HepG2 (cell line): ENCODE measurements around the gene ANKRD39. TPM values are rescaled to one million over a fixed set of nuclear protein-coding genes. Genes with fewer than 3 reads are reported as not detected.

Experiments
- ATF7-NPFF ChIP-seq: sonication (generic); formaldehyde crosslinking; IDR thresholded peaks from 2 replicates; pipeline ENCODE4 v1.8.1; 2023; ENCODE audit warnings: mild to moderate bottlenecking, low read depth, missing genetic modification reagents, moderate library complexity
- ISX ChIP-seq: sonication (generic); formaldehyde crosslinking; conservative IDR thresholded peaks from 2 replicates; pipeline ENCODE4 v1.5.0; 2020; ENCODE audit warnings: missing genetic modification reagents
- KLF13 ChIP-seq: sonication (generic); formaldehyde crosslinking; IDR thresholded peaks from 2 replicates; pipeline ENCODE4 v1.4.0; 2020; ENCODE audit warnings: mild to moderate bottlenecking, missing genetic modification reagents
- PITX1 ChIP-seq: sonication (generic); formaldehyde crosslinking; IDR thresholded peaks from 2 replicates; pipeline ENCODE4 v1.5.1; 2020; ENCODE audit warnings: mild to moderate bottlenecking, missing genetic modification reagents
- RFXANK ChIP-seq: IDR thresholded peaks from 2 replicates; pipeline ENCODE4 v1.6.1; 2016
- SYNCRIP ChIP-seq: fragments of 200-400 bp; formaldehyde crosslinking; IDR thresholded peaks from 2 replicates; pipeline ENCODE4 v1.6.1; 2018; ENCODE audit warnings: mild to moderate bottlenecking, low read depth, low read length; ENCODE audit not compliant: insufficient read depth
- ZNF230 ChIP-seq: sonication (generic); formaldehyde crosslinking; IDR thresholded peaks from 2 replicates; pipeline ENCODE4 v1.4.0; 2020; ENCODE audit warnings: mild to moderate bottlenecking, missing genetic modification reagents
- ZNF572 ChIP-seq: sonication (generic); formaldehyde crosslinking; IDR thresholded peaks from 2 replicates; pipeline ENCODE4 v1.5.1; 2020; ENCODE audit warnings: mild to moderate bottlenecking, missing genetic modification reagents
- ZNF644 ChIP-seq: IDR thresholded peaks from 2 replicates; pipeline ENCODE4 v1.6.1; 2016; ENCODE audit warnings: low read depth
- ZNF766 ChIP-seq: sonication (generic); formaldehyde crosslinking; IDR thresholded peaks from 2 replicates; pipeline ENCODE4 v1.5.0; 2020; ENCODE audit warnings: missing genetic modification reagents, borderline replicate concordance
- polyA plus RNA-seq, 8 experiments: library from polyadenylated mRNA; depleted of rRNA in 3 of 8; stranded (reverse) in 7 of 8; unstranded in 1 of 8; fragments of >200 nt; fragmentation: Illumina TruSeq in 4 of 8; extraction: Trizol in 4 of 8; gene quantifications; 2 replicates each; pipeline versions ENCODE4 v1.2.1 to v1.2.3, GENCODE V29; 2011 to 2016; ENCODE audit warnings: low read depth in 4 of 8, missing spikeins in 1 of 8, mixed read lengths in 1 of 8; ENCODE audit not compliant: insufficient read depth in 1 of 8
- total RNA-seq, 5 experiments: library from RNA; depleted of rRNA; stranded (reverse); fragments of >200 nt; fragmentation: Illumina TruSeq; extraction: Trizol; gene quantifications; 2 replicates each; pipeline ENCODE4 v1.2.3, GENCODE V29; 2016; ENCODE audit warnings: low read depth in 1 of 5
- TF ChIP-seq, protein P1 (sequence below): sonication (generic); formaldehyde crosslinking; IDR thresholded peaks from 2 replicates; pipeline ENCODE4 v1.5.0; 2020; ENCODE audit warnings: missing genetic modification reagents
- TF ChIP-seq, protein P2 (sequence below): sonication (generic); formaldehyde crosslinking; IDR thresholded peaks from 2 replicates; pipeline ENCODE4 v1.4.0; 2020; ENCODE audit warnings: missing genetic modification reagents
- TF ChIP-seq, protein P3 (sequence below): sonication (generic); formaldehyde crosslinking; IDR thresholded peaks from 2 replicates; pipeline ENCODE4 v1.9.0; 2021; ENCODE audit warnings: missing genetic modification reagents, borderline replicate concordance
- TF ChIP-seq, protein P4 (sequence below): sonication (generic); formaldehyde crosslinking; IDR thresholded peaks from 2 replicates; pipeline ENCODE4 v1.5.1; 2020; ENCODE audit warnings: missing genetic modification reagents, mild to moderate bottlenecking, borderline replicate concordance
- TF ChIP-seq, protein P5 (sequence below): IDR thresholded peaks from 2 replicates; pipeline ENCODE4 v1.6.1; 2016; ENCODE audit warnings: missing genetic modification reagents, missing compliant biosample characterization
- TF ChIP-seq, protein P6 (sequence below): sonication (generic); formaldehyde crosslinking; IDR thresholded peaks from 2 replicates; pipeline ENCODE4 v1.5.1; 2020; ENCODE audit warnings: missing genetic modification reagents, mild to moderate bottlenecking, borderline replicate concordance
- TF ChIP-seq, protein P7 (sequence below): IDR thresholded peaks from 2 replicates; pipeline ENCODE4 v1.6.1; 2016; ENCODE audit warnings: low read depth, control low read depth

Gene ANKRD39
- total and polyA plus RNA-seq, 2 of the 13 experiments (the other 11 are each of a cell fraction or from before 2014, with no cell fraction given): 23.2 to 24.8 TPM

DNA sequence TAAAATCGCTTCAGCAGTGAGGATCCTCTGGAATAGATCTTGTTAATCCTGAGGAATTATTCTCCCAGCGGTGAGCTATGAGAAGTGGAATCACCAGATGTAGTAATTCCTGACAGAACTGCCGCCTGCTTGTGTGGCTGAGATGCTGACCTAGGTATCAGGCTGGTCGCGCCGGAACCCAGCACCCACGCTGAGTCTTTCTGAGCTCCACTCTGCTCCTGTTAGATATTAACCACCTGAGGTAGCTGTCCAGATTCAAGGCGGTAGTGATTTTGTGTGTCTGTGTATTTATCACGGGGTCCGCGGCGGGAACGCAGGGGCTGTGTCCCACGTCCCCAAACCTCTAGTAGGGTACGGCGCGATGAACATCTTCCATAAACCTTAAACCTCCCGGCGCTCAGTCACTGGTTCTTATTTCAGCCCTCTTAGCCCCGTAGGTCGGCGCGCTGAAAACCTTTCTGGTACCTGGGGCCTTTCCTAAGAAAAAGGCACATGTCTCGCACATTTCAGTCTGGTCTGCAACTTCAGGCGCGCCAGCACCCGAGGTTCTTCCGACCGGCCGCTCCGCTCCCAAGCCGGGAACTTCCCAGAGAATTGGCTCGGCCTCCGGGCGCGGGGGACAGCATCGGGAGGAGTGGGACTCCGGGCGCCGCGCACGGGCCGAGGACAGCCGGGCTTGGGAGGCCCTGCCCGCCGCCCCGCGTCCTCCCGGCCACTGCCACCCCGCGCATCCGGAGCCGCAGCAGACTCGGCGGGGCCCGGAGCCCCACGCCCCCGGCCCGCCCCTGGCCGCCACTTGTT, 42.3 kb downstream of the ANKRD39 start (continued):
- peak; percentile 92; the same call in 1 of the 2 replicates for TF ChIP-seq ZNF230 (CRISPR knock-in tag)
- peak; percentile 85 for TF ChIP-seq ISX (CRISPR knock-in tag)
- TF ChIP-seq RFXANK (CRISPR knock-in tag): no peak
- TF ChIP-seq, protein P1, sequence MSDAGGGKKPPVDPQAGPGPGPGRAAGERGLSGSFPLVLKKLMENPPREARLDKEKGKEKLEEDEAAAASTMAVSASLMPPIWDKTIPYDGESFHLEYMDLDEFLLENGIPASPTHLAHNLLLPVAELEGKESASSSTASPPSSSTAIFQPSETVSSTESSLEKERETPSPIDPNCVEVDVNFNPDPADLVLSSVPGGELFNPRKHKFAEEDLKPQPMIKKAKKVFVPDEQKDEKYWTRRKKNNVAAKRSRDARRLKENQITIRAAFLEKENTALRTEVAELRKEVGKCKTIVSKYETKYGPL (CRISPR knock-in tag): 0 out of 2 replicates have a peak, but pooled peaks have one; percentile 11
- no peak for TF ChIP-seq KLF13 (CRISPR knock-in tag)
- TF ChIP-seq ZNF572 (CRISPR knock-in tag): no peak
- TF ChIP-seq, protein P2, sequence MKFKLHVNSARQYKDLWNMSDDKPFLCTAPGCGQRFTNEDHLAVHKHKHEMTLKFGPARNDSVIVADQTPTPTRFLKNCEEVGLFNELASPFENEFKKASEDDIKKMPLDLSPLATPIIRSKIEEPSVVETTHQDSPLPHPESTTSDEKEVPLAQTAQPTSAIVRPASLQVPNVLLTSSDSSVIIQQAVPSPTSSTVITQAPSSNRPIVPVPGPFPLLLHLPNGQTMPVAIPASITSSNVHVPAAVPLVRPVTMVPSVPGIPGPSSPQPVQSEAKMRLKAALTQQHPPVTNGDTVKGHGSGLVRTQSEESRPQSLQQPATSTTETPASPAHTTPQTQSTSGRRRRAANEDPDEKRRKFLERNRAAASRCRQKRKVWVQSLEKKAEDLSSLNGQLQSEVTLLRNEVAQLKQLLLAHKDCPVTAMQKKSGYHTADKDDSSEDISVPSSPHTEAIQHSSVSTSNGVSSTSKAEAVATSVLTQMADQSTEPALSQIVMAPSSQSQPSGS (CRISPR knock-in tag): no peak
- TF ChIP-seq, protein P3, sequence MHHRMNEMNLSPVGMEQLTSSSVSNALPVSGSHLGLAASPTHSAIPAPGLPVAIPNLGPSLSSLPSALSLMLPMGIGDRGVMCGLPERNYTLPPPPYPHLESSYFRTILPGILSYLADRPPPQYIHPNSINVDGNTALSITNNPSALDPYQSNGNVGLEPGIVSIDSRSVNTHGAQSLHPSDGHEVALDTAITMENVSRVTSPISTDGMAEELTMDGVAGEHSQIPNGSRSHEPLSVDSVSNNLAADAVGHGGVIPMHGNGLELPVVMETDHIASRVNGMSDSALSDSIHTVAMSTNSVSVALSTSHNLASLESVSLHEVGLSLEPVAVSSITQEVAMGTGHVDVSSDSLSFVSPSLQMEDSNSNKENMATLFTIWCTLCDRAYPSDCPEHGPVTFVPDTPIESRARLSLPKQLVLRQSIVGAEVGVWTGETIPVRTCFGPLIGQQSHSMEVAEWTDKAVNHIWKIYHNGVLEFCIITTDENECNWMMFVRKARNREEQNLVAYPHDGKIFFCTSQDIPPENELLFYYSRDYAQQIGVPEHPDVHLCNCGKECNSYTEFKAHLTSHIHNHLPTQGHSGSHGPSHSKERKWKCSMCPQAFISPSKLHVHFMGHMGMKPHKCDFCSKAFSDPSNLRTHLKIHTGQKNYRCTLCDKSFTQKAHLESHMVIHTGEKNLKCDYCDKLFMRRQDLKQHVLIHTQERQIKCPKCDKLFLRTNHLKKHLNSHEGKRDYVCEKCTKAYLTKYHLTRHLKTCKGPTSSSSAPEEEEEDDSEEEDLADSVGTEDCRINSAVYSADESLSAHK (CRISPR knock-in tag): no peak
- no peak for TF ChIP-seq SYNCRIP
- no peak for TF ChIP-seq ZNF644 (CRISPR knock-in tag)
- TF ChIP-seq, protein P4, sequence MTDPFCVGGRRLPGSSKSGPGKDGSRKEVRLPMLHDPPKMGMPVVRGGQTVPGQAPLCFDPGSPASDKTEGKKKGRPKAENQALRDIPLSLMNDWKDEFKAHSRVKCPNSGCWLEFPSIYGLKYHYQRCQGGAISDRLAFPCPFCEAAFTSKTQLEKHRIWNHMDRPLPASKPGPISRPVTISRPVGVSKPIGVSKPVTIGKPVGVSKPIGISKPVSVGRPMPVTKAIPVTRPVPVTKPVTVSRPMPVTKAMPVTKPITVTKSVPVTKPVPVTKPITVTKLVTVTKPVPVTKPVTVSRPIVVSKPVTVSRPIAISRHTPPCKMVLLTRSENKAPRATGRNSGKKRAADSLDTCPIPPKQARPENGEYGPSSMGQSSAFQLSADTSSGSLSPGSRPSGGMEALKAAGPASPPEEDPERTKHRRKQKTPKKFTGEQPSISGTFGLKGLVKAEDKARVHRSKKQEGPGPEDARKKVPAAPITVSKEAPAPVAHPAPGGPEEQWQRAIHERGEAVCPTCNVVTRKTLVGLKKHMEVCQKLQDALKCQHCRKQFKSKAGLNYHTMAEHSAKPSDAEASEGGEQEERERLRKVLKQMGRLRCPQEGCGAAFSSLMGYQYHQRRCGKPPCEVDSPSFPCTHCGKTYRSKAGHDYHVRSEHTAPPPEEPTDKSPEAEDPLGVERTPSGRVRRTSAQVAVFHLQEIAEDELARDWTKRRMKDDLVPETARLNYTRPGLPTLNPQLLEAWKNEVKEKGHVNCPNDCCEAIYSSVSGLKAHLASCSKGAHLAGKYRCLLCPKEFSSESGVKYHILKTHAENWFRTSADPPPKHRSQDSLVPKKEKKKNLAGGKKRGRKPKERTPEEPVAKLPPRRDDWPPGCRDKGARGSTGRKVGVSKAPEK (CRISPR knock-in tag): peak; percentile 51; the same call in 1 of the 2 replicates
- TF ChIP-seq, protein P5, sequence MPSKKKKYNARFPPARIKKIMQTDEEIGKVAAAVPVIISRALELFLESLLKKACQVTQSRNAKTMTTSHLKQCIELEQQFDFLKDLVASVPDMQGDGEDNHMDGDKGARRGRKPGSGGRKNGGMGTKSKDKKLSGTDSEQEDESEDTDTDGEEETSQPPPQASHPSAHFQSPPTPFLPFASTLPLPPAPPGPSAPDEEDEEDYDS (CRISPR knock-in tag): no peak; the same call in 1 of the 2 replicates
- TF ChIP-seq ZNF766 (CRISPR knock-in tag): no peak
- TF ChIP-seq ATF7-NPFF (CRISPR knock-in tag): no peak
- TF ChIP-seq, protein P6, sequence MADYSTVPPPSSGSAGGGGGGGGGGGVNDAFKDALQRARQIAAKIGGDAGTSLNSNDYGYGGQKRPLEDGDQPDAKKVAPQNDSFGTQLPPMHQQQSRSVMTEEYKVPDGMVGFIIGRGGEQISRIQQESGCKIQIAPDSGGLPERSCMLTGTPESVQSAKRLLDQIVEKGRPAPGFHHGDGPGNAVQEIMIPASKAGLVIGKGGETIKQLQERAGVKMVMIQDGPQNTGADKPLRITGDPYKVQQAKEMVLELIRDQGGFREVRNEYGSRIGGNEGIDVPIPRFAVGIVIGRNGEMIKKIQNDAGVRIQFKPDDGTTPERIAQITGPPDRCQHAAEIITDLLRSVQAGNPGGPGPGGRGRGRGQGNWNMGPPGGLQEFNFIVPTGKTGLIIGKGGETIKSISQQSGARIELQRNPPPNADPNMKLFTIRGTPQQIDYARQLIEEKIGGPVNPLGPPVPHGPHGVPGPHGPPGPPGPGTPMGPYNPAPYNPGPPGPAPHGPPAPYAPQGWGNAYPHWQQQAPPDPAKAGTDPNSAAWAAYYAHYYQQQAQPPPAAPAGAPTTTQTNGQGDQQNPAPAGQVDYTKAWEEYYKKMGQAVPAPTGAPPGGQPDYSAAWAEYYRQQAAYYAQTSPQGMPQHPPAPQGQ (CRISPR knock-in tag): no peak
- TF ChIP-seq, protein P7, sequence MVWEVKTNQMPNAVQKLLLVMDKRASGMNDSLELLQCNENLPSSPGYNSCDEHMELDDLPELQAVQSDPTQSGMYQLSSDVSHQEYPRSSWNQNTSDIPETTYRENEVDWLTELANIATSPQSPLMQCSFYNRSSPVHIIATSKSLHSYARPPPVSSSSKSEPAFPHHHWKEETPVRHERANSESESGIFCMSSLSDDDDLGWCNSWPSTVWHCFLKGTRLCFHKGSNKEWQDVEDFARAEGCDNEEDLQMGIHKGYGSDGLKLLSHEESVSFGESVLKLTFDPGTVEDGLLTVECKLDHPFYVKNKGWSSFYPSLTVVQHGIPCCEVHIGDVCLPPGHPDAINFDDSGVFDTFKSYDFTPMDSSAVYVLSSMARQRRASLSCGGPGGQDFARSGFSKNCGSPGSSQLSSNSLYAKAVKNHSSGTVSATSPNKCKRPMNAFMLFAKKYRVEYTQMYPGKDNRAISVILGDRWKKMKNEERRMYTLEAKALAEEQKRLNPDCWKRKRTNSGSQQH (CRISPR knock-in tag): no peak
- no peak for TF ChIP-seq PITX1 (CRISPR knock-in tag)
